ENCODE data around the gene ACP6.

DNA sequence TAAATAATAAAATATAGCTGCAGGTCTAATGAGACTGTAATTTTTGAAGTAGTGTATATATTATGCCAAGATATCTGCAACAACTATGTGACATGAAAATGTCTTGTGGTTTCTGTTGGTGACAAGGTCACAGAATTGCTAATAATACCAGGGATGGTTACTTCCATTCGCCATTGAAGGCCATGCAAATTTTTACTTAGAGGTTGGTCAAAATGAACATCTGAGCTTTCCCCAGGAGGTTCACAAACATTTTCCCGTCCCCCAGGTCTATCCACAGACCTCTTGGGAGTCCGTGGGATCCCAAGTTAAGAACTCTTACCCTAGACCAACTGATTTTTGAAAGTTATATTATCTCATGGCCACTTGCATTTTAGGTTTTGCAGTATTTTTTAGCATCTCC is 66.3 kb downstream of the ACP6 start:
- TF ChIP-seq ZBTB17 (tag by site-specific recombination; IDR thresholded peaks at IDR 0.05) (no peak), ZNF76 (tag by site-specific recombination; IDR thresholded peaks at IDR 0.05; ENCODE audit: borderline replicate concordance, low read depth) (no peak), SP2 (tag by site-specific recombination; IDR thresholded peaks at IDR 0.05) (no peak), ZNF302 (tag by site-specific recombination; IDR thresholded peaks at IDR 0.05; ENCODE audit: low read depth) (no peak), REPIN1 (tag by site-specific recombination; IDR thresholded peaks at IDR 0.05; ENCODE audit: low read depth) (no peak), ZBTB1 (tag by site-specific recombination; IDR thresholded peaks at IDR 0.05) (no peak)
- TF ChIP-seq, protein P1, sequence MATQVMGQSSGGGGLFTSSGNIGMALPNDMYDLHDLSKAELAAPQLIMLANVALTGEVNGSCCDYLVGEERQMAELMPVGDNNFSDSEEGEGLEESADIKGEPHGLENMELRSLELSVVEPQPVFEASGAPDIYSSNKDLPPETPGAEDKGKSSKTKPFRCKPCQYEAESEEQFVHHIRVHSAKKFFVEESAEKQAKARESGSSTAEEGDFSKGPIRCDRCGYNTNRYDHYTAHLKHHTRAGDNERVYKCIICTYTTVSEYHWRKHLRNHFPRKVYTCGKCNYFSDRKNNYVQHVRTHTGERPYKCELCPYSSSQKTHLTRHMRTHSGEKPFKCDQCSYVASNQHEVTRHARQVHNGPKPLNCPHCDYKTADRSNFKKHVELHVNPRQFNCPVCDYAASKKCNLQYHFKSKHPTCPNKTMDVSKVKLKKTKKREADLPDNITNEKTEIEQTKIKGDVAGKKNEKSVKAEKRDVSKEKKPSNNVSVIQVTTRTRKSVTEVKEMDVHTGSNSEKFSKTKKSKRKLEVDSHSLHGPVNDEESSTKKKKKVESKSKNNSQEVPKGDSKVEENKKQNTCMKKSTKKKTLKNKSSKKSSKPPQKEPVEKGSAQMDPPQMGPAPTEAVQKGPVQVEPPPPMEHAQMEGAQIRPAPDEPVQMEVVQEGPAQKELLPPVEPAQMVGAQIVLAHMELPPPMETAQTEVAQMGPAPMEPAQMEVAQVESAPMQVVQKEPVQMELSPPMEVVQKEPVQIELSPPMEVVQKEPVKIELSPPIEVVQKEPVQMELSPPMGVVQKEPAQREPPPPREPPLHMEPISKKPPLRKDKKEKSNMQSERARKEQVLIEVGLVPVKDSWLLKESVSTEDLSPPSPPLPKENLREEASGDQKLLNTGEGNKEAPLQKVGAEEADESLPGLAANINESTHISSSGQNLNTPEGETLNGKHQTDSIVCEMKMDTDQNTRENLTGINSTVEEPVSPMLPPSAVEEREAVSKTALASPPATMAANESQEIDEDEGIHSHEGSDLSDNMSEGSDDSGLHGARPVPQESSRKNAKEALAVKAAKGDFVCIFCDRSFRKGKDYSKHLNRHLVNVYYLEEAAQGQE (tag by site-specific recombination; IDR thresholded peaks at IDR 0.05) = no peak
- TF ChIP-seq, protein P2, sequence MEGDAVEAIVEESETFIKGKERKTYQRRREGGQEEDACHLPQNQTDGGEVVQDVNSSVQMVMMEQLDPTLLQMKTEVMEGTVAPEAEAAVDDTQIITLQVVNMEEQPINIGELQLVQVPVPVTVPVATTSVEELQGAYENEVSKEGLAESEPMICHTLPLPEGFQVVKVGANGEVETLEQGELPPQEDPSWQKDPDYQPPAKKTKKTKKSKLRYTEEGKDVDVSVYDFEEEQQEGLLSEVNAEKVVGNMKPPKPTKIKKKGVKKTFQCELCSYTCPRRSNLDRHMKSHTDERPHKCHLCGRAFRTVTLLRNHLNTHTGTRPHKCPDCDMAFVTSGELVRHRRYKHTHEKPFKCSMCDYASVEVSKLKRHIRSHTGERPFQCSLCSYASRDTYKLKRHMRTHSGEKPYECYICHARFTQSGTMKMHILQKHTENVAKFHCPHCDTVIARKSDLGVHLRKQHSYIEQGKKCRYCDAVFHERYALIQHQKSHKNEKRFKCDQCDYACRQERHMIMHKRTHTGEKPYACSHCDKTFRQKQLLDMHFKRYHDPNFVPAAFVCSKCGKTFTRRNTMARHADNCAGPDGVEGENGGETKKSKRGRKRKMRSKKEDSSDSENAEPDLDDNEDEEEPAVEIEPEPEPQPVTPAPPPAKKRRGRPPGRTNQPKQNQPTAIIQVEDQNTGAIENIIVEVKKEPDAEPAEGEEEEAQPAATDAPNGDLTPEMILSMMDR (tag by site-specific recombination; IDR thresholded peaks at IDR 0.05) = no peak
- TF ChIP-seq, protein P3, sequence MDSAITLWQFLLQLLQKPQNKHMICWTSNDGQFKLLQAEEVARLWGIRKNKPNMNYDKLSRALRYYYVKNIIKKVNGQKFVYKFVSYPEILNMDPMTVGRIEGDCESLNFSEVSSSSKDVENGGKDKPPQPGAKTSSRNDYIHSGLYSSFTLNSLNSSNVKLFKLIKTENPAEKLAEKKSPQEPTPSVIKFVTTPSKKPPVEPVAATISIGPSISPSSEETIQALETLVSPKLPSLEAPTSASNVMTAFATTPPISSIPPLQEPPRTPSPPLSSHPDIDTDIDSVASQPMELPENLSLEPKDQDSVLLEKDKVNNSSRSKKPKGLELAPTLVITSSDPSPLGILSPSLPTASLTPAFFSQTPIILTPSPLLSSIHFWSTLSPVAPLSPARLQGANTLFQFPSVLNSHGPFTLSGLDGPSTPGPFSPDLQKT (IDR thresholded peaks at IDR 0.05; ENCODE audit: borderline replicate concordance, low read depth, low read length) = no peak
- TF ChIP-seq, protein P4, sequence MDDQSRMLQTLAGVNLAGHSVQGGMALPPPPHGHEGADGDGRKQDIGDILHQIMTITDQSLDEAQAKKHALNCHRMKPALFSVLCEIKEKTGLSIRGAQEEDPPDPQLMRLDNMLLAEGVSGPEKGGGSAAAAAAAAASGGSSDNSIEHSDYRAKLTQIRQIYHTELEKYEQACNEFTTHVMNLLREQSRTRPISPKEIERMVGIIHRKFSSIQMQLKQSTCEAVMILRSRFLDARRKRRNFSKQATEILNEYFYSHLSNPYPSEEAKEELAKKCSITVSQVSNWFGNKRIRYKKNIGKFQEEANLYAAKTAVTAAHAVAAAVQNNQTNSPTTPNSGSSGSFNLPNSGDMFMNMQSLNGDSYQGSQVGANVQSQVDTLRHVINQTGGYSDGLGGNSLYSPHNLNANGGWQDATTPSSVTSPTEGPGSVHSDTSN (CRISPR knock-in tag; IDR thresholded peaks at IDR 0.05) = no peak
- TF ChIP-seq, protein P5, sequence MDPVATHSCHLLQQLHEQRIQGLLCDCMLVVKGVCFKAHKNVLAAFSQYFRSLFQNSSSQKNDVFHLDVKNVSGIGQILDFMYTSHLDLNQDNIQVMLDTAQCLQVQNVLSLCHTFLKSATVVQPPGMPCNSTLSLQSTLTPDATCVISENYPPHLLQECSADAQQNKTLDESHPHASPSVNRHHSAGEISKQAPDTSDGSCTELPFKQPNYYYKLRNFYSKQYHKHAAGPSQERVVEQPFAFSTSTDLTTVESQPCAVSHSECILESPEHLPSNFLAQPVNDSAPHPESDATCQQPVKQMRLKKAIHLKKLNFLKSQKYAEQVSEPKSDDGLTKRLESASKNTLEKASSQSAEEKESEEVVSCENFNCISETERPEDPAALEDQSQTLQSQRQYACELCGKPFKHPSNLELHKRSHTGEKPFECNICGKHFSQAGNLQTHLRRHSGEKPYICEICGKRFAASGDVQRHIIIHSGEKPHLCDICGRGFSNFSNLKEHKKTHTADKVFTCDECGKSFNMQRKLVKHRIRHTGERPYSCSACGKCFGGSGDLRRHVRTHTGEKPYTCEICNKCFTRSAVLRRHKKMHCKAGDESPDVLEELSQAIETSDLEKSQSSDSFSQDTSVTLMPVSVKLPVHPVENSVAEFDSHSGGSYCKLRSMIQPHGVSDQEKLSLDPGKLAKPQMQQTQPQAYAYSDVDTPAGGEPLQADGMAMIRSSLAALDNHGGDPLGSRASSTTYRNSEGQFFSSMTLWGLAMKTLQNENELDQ (tag by site-specific recombination; IDR thresholded peaks at IDR 0.05; ENCODE audit: low read depth) = no peak

Measured in HEK293 (cell line).